Measurements from ENCODE around the gene ADGRG1. TPM values are rescaled to one million over a fixed set of nuclear protein-coding genes. Genes with fewer than 3 reads are reported as not detected.

Gene ADGRG1
- polyA plus RNA-seq, 1 donor: 102 TPM

DNA sequence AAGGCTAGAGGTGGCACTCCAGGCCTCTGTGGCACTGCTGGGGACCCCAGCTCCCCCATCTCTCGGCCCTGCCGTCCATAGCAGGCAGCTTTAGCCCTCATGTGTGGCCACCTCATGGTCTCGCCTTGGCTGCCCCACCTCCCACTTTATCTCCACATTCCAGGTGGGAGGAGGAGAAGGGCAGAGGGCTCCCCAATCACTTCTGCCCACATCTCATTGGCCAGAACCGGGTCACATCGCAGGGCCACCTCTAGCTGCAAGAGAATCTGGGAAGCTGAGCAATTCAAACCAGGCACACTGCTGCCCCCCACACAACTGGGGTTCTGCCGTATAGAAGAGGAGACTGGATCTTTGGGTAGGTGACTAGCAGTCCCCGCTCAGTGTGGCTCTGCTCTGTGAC lies 67.8 kb downstream of the ADGRG1 start:
- no peak overlapping the region for H3K4me3 ChIP-seq (ENCODE audit: low read length)
- H3K27ac ChIP-seq (ENCODE audit: low read length): no peak overlapping the region
- no peaks in the 10 kb centered on the region for H3K27me3 ChIP-seq (ENCODE audit: control insufficient read depth, insufficient read depth, low read length)
- H3K36me3 ChIP-seq (ENCODE audit: control insufficient read depth, insufficient read depth, low read length): no peaks in the 10 kb centered on the region
- no CpG with 5 or more reads among the region's 7 CpGs for WGBS (ENCODE audit: insufficient coverage, low lambda C conversion rate)
- no peaks in the 10 kb centered on the region for H3K9me3 ChIP-seq (ENCODE audit: control insufficient read depth, low read depth, low read length)
- peaks cover 15% of the 10 kb centered on the region for H3K4me1 ChIP-seq (ENCODE audit: control insufficient read depth, insufficient read depth, low read length)
- no peak for DNase-seq

DNA sequence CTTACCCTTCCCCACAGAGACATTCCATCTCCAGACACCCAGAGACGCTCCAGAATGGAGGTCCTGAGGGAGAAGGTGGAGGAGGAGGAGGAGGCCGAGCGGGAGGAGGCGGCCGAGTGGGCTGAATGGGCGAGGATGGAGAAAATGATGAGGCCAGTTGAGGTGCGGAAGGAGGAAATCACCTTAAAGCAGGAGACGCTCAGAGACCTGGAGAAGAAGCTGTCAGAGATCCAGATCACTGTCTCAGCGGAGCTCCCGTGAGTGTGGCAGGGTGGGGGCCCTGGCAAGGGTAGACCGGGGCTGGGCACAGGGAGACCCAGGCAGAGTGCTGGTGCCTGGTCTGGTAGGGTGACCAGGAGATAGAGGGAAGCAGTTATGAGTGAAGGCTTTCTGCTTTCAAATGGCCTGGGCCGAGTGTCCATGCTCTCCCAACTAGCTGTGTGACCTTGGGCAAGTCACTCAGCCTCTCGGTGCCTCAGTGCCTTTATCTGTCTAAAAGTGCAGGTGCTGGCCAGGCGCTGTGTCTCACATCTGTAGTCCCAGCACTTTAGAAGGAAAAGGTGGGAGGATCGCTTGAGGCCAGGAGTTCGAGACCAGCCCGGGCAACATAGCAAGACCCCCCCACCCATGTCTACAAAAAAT lies 69.6 kb downstream of the ADGRG1 start:
- DNase-seq: no peak
- no peaks in the 10 kb centered on the region for H3K27me3 ChIP-seq (ENCODE audit: control insufficient read depth, insufficient read depth, low read length)
- WGBS (ENCODE audit: insufficient coverage, low lambda C conversion rate): 97% methylated on average over 5 of the region's 17 CpGs
- peaks cover 26% of the 10 kb centered on the region for H3K4me1 ChIP-seq (ENCODE audit: control insufficient read depth, insufficient read depth, low read length)
- no peak overlapping the region for H3K4me3 ChIP-seq (ENCODE audit: low read length)
- no peaks in the 10 kb centered on the region for H3K9me3 ChIP-seq (ENCODE audit: control insufficient read depth, low read depth, low read length)
- no peak overlapping the region for H3K27ac ChIP-seq (ENCODE audit: low read length)
- H3K36me3 ChIP-seq (ENCODE audit: control insufficient read depth, insufficient read depth, low read length): no peaks in the 10 kb centered on the region

DNA sequence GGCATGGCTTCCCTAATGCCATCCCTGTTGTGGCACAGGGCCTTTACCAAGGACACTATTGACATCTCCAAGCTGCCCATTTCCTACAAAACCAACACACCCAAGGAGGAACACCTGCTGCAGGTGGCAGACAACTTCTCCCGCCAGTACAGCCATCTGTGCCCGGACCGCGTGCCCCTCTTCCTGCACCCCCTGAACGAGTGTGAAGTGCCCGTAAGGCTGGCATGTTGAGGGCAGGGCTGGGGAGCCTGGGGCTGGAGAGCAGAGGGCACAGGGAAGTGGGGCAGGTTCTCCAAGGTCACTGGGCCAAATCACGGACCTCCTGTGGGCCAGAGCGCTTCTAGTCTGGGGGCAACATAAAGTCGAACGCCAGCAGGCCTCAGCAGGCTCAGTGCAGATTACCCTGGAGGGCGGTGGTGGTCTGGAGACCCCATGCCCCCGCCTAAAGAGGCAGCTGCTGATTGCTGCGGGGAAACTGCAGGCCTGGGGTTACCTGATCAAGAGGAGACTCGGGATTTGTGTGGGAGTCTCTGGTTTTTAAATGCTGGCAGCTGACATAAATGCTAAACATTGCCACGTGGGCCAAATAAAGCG lies 70.5 kb downstream of the ADGRG1 start:
- peaks cover 32% of the 10 kb centered on the region for H3K4me1 ChIP-seq (ENCODE audit: control insufficient read depth, insufficient read depth, low read length)

DNA sequence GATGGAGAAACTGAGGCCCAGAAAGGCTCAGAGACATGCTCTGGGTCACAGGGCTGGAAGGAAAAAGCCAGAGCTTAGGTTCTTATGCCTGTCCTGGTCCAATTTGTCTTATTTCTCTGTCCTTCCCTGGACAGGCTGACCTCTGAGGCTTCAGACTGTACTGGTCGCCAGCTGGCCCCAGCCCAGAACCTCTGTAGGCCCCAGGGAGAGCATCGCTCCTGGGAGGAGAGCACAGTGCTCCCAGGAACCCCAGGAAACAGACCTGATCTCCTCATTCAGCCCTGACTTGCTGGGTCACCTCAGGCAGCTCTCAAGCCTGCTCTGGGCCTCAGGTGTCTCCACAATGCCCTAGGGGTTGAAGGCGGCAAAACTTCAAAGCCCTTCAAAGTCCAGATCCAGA lies 71.1 kb downstream of the ADGRG1 start:
- no peak for DNase-seq
- no peaks in the 10 kb centered on the region for H3K27me3 ChIP-seq (ENCODE audit: control insufficient read depth, insufficient read depth, low read length)
- H3K36me3 ChIP-seq (ENCODE audit: control insufficient read depth, insufficient read depth, low read length): no peaks in the 10 kb centered on the region
- no peak overlapping the region for H3K4me3 ChIP-seq (ENCODE audit: low read length)
- H3K4me1 ChIP-seq (ENCODE audit: control insufficient read depth, insufficient read depth, low read length): peaks cover 37% of the 10 kb centered on the region
- no peak overlapping the region for H3K27ac ChIP-seq (ENCODE audit: low read length)
- no peaks in the 10 kb centered on the region for H3K9me3 ChIP-seq (ENCODE audit: control insufficient read depth, low read depth, low read length)
- no CpG with 5 or more reads among the region's 3 CpGs for WGBS (ENCODE audit: insufficient coverage, low lambda C conversion rate)

More for the DNA sequence above, 70.5 kb downstream of the ADGRG1 start:
- Histone ChIP-seq H3K4me3 (ENCODE audit: low read length) (no peak overlapping the region), H3K9me3 (ENCODE audit: control insufficient read depth, low read depth, low read length) (no peaks in the 10 kb centered on the region), H3K27ac (ENCODE audit: low read length) (no peak overlapping the region), H3K27me3 (ENCODE audit: control insufficient read depth, insufficient read depth, low read length) (no peaks in the 10 kb centered on the region), H3K36me3 (ENCODE audit: control insufficient read depth, insufficient read depth, low read length) (no peaks in the 10 kb centered on the region)
- no peak for DNase-seq
- WGBS (ENCODE audit: insufficient coverage, low lambda C conversion rate): no CpG with 5 or more reads among the region's 16 CpGs

DNA sequence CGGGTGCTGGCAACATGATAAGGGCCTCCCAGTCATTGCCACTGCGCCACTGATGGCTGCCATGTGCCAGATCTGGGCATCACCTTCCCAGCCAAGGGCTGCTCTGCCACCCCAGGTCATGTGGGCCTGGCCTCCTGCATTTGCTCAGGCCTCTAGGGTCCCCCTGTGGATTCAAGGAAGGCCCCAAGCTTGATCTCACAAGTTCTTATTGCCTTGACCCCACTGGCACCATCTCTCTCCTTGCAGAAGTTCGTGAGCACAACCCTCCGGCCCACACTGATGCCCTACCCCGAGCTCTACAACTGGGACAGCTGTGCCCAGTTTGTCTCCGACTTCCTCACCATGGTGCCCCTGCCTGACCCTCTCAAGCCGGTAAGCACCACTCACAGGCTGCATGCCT lies 71.5 kb downstream of the ADGRG1 start:
- no CpG with 5 or more reads among the region's 7 CpGs for WGBS (ENCODE audit: insufficient coverage, low lambda C conversion rate)
- Histone ChIP-seq H3K27ac (ENCODE audit: low read length) (no peak overlapping the region), H3K9me3 (ENCODE audit: control insufficient read depth, low read depth, low read length) (no peaks in the 10 kb centered on the region), H3K4me1 (ENCODE audit: control insufficient read depth, insufficient read depth, low read length) (peaks cover 37% of the 10 kb centered on the region), H3K27me3 (ENCODE audit: control insufficient read depth, insufficient read depth, low read length) (no peaks in the 10 kb centered on the region), H3K4me3 (ENCODE audit: low read length) (no peak overlapping the region), H3K36me3 (ENCODE audit: control insufficient read depth, insufficient read depth, low read length) (no peaks in the 10 kb centered on the region)
- no peak for DNase-seq

DNA sequence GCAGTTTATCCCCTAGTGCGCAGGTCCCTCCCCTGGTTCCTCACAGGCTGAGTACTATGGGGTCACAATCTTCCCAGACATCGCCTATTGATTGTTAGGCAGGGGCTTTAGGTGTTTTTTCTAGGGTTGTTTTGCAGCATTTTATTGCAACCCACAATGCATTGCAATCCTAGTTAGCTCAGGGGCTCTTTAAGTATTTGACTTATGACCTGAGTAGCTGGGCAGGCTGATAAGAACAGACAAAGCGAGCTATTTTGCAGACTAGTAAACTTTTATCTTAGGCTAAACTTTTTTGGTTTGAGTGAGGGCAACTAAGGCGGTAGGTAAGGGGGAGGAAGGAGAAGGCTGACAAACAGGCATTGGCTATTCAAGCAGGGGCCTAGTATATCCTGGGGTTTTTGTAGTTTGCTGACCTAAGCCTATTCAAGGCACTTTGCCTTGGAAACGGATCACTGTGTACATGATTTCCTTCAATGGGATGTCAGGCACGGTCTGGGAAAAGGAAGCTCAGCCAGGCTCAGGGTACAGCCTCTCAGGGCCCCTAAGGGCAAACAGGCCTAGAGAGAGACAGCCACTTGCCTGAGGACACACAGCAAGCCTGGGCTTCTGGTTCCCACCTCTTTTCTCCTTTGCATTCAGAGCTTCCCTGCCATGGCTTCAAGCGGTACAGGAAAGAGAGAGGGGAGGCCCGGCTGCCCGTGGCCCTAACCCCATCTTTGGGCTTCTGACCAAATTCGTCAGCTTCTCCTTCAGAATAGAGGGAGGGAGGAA lies 72.5 kb downstream of the ADGRG1 start:
- H3K36me3 ChIP-seq (ENCODE audit: control insufficient read depth, insufficient read depth, low read length): no peaks in the 10 kb centered on the region
- peak in 1 of 2 donors; percentile 67 for DNase-seq
- WGBS (ENCODE audit: insufficient coverage, low lambda C conversion rate): no CpG with 5 or more reads among the region's 10 CpGs

DNA sequence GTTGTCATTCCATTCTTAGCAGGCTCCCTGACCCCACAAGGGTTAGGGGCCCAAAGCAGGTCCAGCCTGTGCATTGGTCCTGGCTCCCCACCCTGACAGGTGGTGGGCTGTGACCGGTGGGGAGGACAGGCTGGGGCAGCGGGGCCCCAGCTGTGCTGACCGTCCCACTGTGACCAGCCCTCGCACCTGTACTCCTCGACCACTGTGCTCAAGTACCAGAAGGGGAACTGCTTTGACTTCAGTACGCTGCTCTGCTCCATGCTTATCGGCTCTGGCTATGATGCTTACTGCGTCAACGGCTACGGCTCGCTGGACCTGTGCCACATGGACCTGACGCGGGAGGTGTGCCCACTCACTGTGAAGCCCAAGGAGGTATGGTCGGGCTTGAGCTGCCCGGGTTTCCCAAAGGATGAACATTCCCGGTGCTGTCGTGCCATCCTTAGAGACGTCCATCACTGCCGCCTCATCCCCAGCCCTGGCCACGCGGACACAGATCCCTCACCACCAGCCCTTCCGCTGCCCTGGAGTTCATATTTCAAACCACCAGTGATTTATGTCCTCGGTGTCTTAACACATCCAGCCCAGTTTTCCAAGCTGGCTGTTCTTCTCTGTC lies 73.4 kb downstream of the ADGRG1 start:
- H3K36me3 ChIP-seq (ENCODE audit: control insufficient read depth, insufficient read depth, low read length): no peaks in the 10 kb centered on the region
- H3K4me3 ChIP-seq (ENCODE audit: low read length): no peak overlapping the region
- H3K27ac ChIP-seq (ENCODE audit: low read length): peak overlapping the region; percentile 49
- WGBS (ENCODE audit: insufficient coverage, low lambda C conversion rate): 60% methylated on average over 1 of the region's 23 CpGs
- H3K9me3 ChIP-seq (ENCODE audit: control insufficient read depth, low read depth, low read length): no peaks in the 10 kb centered on the region
- no peak for DNase-seq
- no peaks in the 10 kb centered on the region for H3K27me3 ChIP-seq (ENCODE audit: control insufficient read depth, insufficient read depth, low read length)
- peaks cover 39% of the 10 kb centered on the region for H3K4me1 ChIP-seq (ENCODE audit: control insufficient read depth, insufficient read depth, low read length)

More for the DNA sequence above, 72.5 kb downstream of the ADGRG1 start:
- H3K9me3 ChIP-seq (ENCODE audit: control insufficient read depth, low read depth, low read length): no peaks in the 10 kb centered on the region
- H3K4me3 ChIP-seq (ENCODE audit: low read length): no peak overlapping the region
- peak overlapping the region; percentile 49 for H3K27ac ChIP-seq (ENCODE audit: low read length)
- no peaks in the 10 kb centered on the region for H3K27me3 ChIP-seq (ENCODE audit: control insufficient read depth, insufficient read depth, low read length)
- H3K4me1 ChIP-seq (ENCODE audit: control insufficient read depth, insufficient read depth, low read length): peaks cover 39% of the 10 kb centered on the region

DNA sequence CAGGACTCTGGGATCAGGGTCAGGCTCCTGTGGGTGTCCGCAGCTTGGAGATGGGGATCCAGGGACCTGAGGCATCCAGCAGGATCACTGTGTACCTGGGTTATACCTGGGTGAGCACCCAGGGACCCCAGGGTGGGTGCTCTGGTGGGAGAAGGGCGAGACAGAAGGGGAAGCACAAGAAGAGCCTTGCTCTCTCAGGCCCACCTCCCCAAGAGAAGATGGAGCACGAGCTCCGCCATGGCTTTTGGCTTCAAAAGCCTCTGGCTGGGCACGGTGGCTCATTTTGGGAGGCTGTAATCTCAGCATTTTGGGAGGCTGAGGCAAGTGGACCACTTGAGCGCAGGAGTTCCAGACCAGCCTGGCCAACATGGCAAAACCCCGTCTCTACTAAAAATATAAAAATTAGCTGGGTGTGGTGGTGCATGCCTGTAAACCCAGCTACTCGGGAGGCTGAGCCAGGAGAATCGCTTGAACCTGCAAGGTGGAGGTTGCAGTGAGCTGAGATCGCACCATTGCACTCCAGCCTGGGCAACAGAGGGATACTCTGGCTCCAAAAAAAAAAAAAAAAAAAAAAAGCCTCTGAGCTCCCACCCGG lies 75.1 kb downstream of the ADGRG1 start:
- no peak overlapping the region for H3K27ac ChIP-seq (ENCODE audit: low read length)
- H3K27me3 ChIP-seq (ENCODE audit: control insufficient read depth, insufficient read depth, low read length): no peaks in the 10 kb centered on the region
- H3K4me1 ChIP-seq (ENCODE audit: control insufficient read depth, insufficient read depth, low read length): peaks cover 39% of the 10 kb centered on the region
- H3K9me3 ChIP-seq (ENCODE audit: control insufficient read depth, low read depth, low read length): no peaks in the 10 kb centered on the region
- no peak overlapping the region for H3K4me3 ChIP-seq (ENCODE audit: low read length)
- no peak for DNase-seq
- 0% methylated on average over 1 of the region's 11 CpGs for WGBS (ENCODE audit: insufficient coverage, low lambda C conversion rate)
- no peaks in the 10 kb centered on the region for H3K36me3 ChIP-seq (ENCODE audit: control insufficient read depth, insufficient read depth, low read length)

DNA sequence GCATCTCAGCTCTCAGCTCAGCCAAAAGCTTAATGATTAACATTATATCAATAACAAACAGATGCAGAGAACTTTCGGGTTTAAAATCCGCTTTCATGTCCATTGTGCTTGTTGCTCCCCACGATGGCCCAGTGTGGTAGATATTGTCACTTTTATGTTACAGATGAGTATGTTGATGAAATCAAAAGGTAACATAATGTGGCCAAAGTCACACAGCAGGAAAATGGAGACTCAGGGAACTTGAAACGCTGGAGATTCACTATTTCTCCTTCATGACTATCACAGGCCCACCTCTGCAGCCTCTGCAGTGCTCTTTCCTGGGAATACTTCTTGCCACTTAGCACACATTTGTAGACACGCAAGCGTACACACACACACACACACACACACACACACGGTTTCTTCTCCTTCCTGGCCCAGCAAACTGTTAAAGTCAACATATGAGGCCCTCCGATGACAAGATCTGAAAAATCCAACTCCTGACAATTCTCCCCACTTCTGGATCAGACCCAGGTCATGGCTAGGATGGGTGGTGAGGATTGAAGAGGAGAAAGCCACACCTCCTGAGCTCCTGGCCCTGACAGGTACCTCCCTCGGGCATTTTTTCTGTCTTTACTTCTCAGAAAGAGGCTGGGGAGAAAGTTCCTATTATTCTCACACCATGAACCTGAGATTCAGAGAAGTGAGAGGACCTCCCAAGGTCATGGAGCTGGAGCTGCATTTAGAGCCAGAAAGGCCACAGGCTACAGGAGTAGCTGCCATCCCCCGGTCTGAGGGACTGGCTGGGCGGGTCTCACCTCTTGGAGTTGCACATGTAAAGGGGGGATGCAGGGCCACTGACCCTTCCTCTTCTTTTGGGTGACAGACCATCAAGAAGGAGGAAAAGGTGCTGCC lies 75.8 kb downstream of the ADGRG1 start:
- no CpG with 5 or more reads among the region's 11 CpGs for WGBS (ENCODE audit: insufficient coverage, low lambda C conversion rate)

More for the DNA sequence above, 75.8 kb downstream of the ADGRG1 start:
- H3K27ac ChIP-seq (ENCODE audit: low read length): peak overlapping the region; percentile 12
- no peaks in the 10 kb centered on the region for H3K36me3 ChIP-seq (ENCODE audit: control insufficient read depth, insufficient read depth, low read length)
- H3K4me3 ChIP-seq (ENCODE audit: low read length): no peak overlapping the region
- H3K9me3 ChIP-seq (ENCODE audit: control insufficient read depth, low read depth, low read length): no peaks in the 10 kb centered on the region
- no peaks in the 10 kb centered on the region for H3K27me3 ChIP-seq (ENCODE audit: control insufficient read depth, insufficient read depth, low read length)
- peak in 1 of 2 donors; percentile 42 for DNase-seq
- H3K4me1 ChIP-seq (ENCODE audit: control insufficient read depth, insufficient read depth, low read length): peaks cover 39% of the 10 kb centered on the region

Data from large intestine (tissue), 3 donors.